GM18858 (cell line): ENCODE measurements around the gene FSD1.
A peak's percentile ranks its signal among the peaks of the same experiment; 100 is the strongest.
"Not testable (repeated sequence)": the region's sequence is repeated elsewhere in the genome, so short reads cannot be mapped to it uniquely, and the experiment has no call there.

Experiments used
- ATAC-seq: cut with Tn5 transposase; IDR thresholded peaks from one replicate; pipeline ENCODE4 v1.9.1; 2021; ENCODE audit not compliant: unreplicated experiment

The FSD1 gene

DNA sequence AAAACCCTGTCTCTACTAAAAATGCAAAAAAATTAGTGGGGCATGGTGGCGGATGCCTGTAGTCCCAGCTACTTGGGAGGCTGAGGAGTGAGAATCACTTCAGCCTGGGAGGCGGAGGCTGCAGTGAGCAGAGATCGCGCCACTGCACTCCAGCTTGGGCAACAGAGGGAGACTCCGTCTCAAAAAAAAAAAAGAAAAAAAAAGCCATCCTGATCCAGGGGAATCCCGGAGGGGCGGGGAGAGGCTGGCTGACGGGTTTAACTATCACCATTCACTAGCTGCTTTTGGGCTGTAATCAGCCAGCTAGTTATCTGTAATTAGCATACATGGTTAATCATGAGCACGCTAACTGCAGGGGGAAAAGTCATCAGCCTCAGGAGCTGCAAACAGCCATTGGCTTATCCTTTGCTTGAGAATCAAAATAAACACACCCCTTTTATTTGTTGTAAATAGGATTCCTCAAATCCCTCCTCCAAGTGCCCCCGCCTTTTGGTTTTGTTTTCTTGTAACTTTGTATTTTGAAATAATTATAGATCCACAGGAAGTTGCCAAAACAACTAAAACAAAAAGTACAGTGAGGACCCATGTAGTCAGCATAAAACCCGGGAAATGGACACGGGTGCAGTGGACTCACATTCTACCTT is 9.6 kb downstream of the FSD1 start:
- no peak for ATAC-seq

- no peak for ATAC-seq
Measured at GRCh38 chr19:4316956-4317355, 12.6 kb downstream of the FSD1 start.

- no peak for ATAC-seq
Measured at GRCh38 chr19:4318460-4318859, 14.1 kb downstream of the FSD1 start.

DNA sequence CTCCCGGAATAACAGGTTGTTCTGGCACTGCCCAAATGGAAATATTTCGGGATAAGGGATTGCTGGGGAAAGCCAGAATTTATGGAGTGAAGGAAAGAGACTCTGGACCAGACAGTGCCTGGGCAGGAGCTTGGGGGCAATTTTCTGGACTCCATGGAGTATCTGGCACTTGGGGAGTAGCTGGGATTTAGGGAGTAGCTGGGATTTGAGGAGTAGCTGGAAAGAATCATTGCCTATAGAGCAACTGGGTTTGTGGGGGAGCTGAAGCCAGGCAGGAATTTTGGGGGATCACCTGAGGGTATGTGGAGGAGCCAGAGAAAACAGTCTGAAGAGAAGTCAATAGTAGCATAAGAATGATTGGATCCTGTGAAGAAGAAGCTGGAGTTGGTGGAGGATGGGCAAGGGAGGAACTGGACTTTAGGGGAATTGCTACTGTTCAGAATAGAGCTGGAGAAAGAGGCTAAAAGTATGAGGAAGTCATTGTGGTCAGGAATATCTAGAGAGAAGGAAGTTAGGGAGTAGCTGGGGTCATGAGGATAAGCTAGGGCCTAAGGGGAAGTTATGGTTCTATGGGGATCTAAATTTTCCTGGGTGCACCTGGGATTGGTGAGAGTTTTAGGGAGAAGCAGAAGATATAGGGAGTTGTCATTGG is 14.8 kb downstream of the FSD1 start:
- no peak for ATAC-seq

DNA sequence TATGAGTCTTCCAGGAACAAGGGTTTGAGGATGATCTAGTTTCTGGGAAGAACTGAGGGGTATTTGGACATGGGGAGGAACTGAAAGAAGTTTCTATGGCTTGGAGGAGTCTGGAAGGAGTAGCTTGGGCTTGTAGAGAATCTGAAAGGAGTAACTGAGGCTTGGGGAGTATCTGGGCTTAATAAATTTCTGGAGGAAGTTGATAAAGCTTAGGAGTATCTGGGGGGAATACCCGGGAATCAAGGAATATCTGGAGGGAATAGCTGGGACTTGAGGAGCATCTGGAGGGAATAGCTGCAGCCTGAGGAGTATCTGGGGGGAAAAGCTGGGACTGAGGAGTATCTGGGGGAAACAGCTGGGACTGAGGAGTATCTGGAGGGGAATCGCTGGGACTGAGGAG is 16.0 kb downstream of the FSD1 start:
- no peak for ATAC-seq

- no peak for ATAC-seq
Measured at GRCh38 chr19:4322942-4323665, 18.7 kb downstream of the FSD1 start.

- no peak for ATAC-seq
Measured at GRCh38 chr19:4323692-4324091, 19.3 kb downstream of the FSD1 start.

- ATAC-seq: no peak
Measured at GRCh38 chr19:4324228-4324627, 19.8 kb downstream of the FSD1 start.

GRCh38 chr19:4326215-4326836 is 21.9 kb downstream of the FSD1 start:
- ATAC-seq: no peak

- no peak for ATAC-seq
Measured at GRCh38 chr19:4326837-4327251, 22.4 kb downstream of the FSD1 start.

GRCh38 chr19:4327252-4327876 is 23.0 kb downstream of the FSD1 start:
- ATAC-seq: no peak

- ATAC-seq: peak; percentile 4
Measured at GRCh38 chr19:4327877-4328242, 23.5 kb downstream of the FSD1 start.

DNA sequence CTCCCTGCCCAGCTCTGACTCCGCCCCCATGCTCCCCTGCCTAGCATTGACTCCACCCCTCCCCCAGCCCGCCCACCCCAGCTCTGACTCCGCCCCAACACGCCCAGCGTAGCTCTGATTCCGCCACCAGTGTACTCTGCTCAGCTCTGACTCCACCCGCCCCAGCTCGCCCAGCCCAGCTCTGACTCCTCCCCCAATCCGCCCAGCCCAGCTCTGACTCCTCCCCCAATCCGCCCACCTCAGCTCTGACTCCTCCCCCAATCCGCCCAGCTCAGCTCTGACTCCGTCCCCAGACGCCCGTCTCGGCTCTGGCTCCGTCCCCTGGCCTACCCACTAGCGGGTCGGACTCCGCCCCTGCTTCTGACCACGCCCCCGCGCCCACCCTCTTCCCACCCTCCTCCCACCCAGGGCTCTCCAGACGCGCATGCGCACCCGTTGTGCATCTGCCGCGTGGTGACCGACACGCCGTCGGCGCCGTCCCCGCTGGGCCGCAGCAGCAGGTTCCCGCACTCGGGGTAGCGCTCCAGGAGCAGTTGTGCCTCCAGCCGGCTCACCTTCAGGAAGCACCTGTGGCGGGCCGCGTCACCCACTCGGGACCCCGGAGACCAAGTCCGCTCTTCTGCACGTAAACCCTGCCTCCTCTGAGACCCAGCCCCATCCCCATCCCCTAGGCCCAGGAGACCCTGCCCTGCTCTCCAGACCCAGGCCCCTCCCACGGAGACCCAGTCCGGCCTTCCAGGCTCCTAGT is 24.0 kb downstream of the FSD1 start:
- peak; percentile 46 for ATAC-seq

- ATAC-seq: not testable (repeated sequence)
Measured at GRCh38 chr19:4328991-4329681, 24.7 kb downstream of the FSD1 start.

DNA sequence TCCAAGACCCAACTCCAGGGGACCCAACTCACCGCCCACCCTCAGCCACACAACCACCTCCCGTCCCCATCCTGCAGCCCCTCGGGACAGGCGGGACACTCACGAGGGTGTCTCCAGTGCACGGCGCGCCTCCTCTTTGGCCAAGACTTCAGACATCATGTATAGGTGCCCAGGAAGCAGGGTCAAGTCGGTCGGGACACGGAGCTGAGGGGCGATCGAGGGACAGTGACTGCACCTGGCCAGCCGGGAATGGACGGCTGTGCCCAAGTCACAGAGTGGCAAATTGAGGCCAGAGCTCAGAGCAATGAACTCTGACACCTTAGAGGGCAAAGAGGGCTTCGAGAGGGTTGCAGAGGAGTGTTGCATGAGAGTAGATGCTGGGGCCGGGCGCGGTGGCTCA is 25.5 kb downstream of the FSD1 start:
- no peak for ATAC-seq

DNA sequence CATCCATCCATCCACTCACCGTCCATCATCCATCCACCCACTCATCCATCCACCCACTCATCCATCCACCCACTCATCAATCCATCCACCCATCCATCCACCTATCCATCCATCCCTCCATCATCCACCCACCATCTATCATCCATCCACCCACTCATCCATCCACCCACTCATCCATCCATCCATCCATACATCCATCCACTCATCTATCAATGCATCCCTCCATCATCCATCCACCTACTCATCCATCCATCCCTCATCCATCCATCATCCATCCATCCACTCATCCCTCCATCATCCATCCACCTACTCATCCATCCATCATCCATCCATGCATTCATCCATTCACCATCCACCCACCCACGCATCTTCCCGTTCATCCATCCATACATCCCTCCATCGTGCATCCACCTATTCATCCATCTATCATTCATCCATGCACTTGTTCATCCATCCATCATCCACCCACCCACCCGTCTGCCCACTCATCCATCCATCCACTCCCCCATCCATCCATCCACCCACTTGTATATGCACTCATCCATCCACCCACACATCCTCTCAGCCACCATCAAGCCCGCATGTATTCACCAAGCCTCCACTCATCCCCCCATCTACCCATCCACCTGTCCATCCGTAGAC is 30.7 kb downstream of the FSD1 start:
- ATAC-seq: no peak

DNA sequence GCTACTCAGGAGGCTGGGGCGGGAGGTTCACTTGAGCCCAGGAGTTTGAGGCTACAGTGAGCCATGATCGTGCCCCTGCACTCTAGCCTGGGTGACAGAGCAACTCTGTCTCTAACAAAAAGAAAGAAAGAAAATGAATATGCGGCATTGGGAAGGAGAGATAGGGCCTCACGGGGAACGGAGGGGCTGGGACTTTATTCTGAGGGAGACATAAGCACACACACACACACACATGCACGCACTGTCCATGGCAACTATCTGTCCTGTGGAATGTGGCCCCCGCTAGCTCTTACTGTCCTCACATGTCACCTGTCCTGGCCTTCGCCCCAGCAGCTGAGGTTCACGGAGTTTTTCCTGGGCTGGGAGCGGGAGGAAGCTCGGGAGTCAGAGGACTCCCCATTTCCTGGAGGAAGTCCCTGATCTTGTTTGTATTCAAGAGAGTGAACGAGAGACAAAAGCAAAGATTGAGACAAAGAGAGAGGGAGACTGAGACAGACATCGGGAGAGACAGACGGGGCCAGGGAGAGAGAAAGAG is 33.6 kb downstream of the FSD1 start:
- no peak for ATAC-seq

- no peak for ATAC-seq
Measured at GRCh38 chr19:4338441-4339355, 34.3 kb downstream of the FSD1 start, which contains the start of gene STAP2. Gene STAP2, minus strand, starts transcription at chr19:4338827. Its CDS starts 74 bp downstream, at chr19:4338753.
